GM12892 (cell line): Measurements from ENCODE around the gene HSPA1B.

Source experiments
- POLR2A ChIP-seq: IDR thresholded peaks from 2 replicates; pipeline ENCODE4 v1.6.1; 2011; ENCODE audit warnings: low read depth, low read length, control low read depth
- POLR2AphosphoS5 ChIP-seq: IDR thresholded peaks from 2 replicates; pipeline ENCODE4 v1.6.1; 2011; ENCODE audit warnings: low read depth, low read length, control low read depth

GRCh38 chr6:31829633-31830283 lies 2.2 kb downstream of the HSPA1B start:
- TF ChIP-seq POLR2AphosphoS5 (no peak), POLR2A (no peak)
